Ovary (tissue), 9 donors: Measurements from ENCODE around the gene NUDT16. TPM values are rescaled to one million over a fixed set of nuclear protein-coding genes. Genes with fewer than 3 reads are reported as not detected.

Experiments
- DNase-seq, 5 donors: peaks; one replicate each; pipeline ENCODE4 v3.0.0-alpha.2; 2019 to 2020
- H3K27ac ChIP-seq, 2 donors: fragments of 200-600 bp; one replicate each; pipeline versions ENCODE4 v1.5.1 to v1.8.0; 2019 to 2022
- H3K27me3 ChIP-seq: fragments of 200-600 bp; one replicate; pipeline ENCODE4 v1.8.0; 2022
- H3K36me3 ChIP-seq: fragments of 200-600 bp; sonication (generic); one replicate; pipeline ENCODE4 v1.5.1; 2019
- H3K4me1 ChIP-seq: one replicate; pipeline ENCODE4 v1.8.1; 2013; ENCODE audit warnings: mild to moderate bottlenecking, moderate library complexity; ENCODE audit not compliant: insufficient read depth
- H3K4me3 ChIP-seq: fragments of 200-600 bp; sonication (generic); one replicate; pipeline ENCODE4 v1.5.1; 2017
- H3K9me3 ChIP-seq, 2 donors: fragments of 200-600 bp in 1 of 2; sonication (generic) in 1 of 2; one replicate each; pipeline versions ENCODE4 v1.5.1 to v1.8.1; 2013 to 2019; ENCODE audit warnings: mild to moderate bottlenecking in 1 of 2, moderate library complexity in 1 of 2
- CTCF ChIP-seq, 3 donors: fragments of 450-650 bp in 2 of 3; fragments of 200-600 bp in 1 of 3; IDR thresholded peaks; one replicate each; pipeline versions ENCODE4 v1.5.1 to v1.8.0; 2016 to 2022; ENCODE audit warnings: antibody characterized with exemption in 3 of 3, mild to moderate bottlenecking in 1 of 3
- EP300 ChIP-seq: sonication (generic); formaldehyde crosslinking; IDR thresholded peaks from one replicate; pipeline ENCODE4 v1.6.1; 2017; ENCODE audit warnings: antibody characterized with exemption
- POLR2A ChIP-seq: fragments of 450-650 bp; IDR thresholded peaks from one replicate; pipeline ENCODE4 v1.6.1; 2017; ENCODE audit warnings: antibody characterized with exemption, mild to moderate bottlenecking, moderate library complexity
- WGBS, 3 donors: extraction: QIAGEN DNeasy Blood & Tissue Kit in 1 of 3; methylation state at CpG; one replicate each; pipeline versions ENCODE4 v1.1.5 to v1.1.7; 2013 to 2017; 5-methylcytosine and 5-hydroxymethylcytosine counted together
- intact Hi-C, 4 donors: fragments of 100-400 bp; cut with DNase I; formaldehyde crosslinking; loops; one replicate each; pipeline versions ENCODE4 v1.11.0 to v1.15.1; 2022 to 2023
- polyA plus RNA-seq, 2 donors: library from polyadenylated mRNA; stranded (reverse); fragments of 200-250 nt in 1 of 2; fragments of 350-450 nt in 1 of 2; fragmentation: Illumina TruSeq in 1 of 2; extraction: RNeasy Lipid Tissue Mini Kit (QIAGEN cat#74804) in 1 of 2; gene quantifications; one replicate each; pipeline ENCODE4 v1.2.3, GENCODE V29; 2013 to 2014
- total RNA-seq, 7 donors: library from RNA; depleted of rRNA in 2 of 7; stranded (reverse); fragments of >200 nt in 2 of 7; fragmentation: NEBNext Ultra II Directional in 3 of 7; extraction: Animal tissue kit (Norgen Biotek cat#: 25700) in 3 of 7; gene quantifications; one replicate each; pipeline versions ENCODE4 v1.1.0 to v1.2.4, GENCODE V29; 2016 to 2023
- donor health status: DM: no; HTN: no; CAD: no; lungs with moderate emphysema.
- donor health status: DM: no; HTN: no; CAD: no.
- donor health status: Bipolar disorder and iron deficiency.
- donor health status: DM: yes; HTN: yes; CAD: no.
- donor health status: DM: no; HTN: no; CAD: no.
- donor health status: DM: yes; HTN: yes; CAD: no.

NUDT16 gene
- total and polyA plus RNA-seq, 9 donors = 16.0 to 36.1 (median 29.5) TPM

GRCh38 chr3:131390331-131390730 lies 8.8 kb downstream of the NUDT16 start:
- no peak for TF ChIP-seq CTCF (IDR thresholded peaks at IDR 0.05)
- TF ChIP-seq POLR2A = no peak
- no peak for TF ChIP-seq EP300
- 73 to 81% (median 81%) methylated on average over 2 of the region's 2 CpGs for WGBS, 3 donors
- intact Hi-C loops = no loop called here
- no peaks in the 10 kb centered on the region for H3K36me3 ChIP-seq
- DNase-seq = no peak
- H3K4me3 ChIP-seq = no peak overlapping the region
- H3K4me1 ChIP-seq = no peaks in the 10 kb centered on the region
- H3K27me3 ChIP-seq = no peaks in the 10 kb centered on the region
- no peaks in the 10 kb centered on the region for H3K9me3 ChIP-seq
- no peak overlapping the region for H3K27ac ChIP-seq

GRCh38 chr3:131393051-131393450 lies 11.5 kb downstream of the NUDT16 start:
- no peak for DNase-seq
- WGBS, 3 donors = 32 to 43% (median 36%) methylated on average over 6 of the region's 6 CpGs
- Histone ChIP-seq H3K36me3 (no peaks in the 10 kb centered on the region), H3K27me3 (no peaks in the 10 kb centered on the region), H3K4me1 (no peaks in the 10 kb centered on the region), H3K9me3 (no peaks in the 10 kb centered on the region), H3K4me3 (no peak overlapping the region), H3K27ac (no peak overlapping the region)
- TF ChIP-seq CTCF (IDR thresholded peaks at IDR 0.05) (no peak), POLR2A (no peak)
- intact Hi-C loops = no loop called here

GRCh38 chr3:131393868-131394267 lies 12.3 kb downstream of the NUDT16 start:
- WGBS, 3 donors = 82 to 88% (median 86%) methylated on average over 4 of the region's 4 CpGs
- H3K27me3 ChIP-seq = no peaks in the 10 kb centered on the region
- DNase-seq = no peak
- no peaks in the 10 kb centered on the region for H3K9me3 ChIP-seq
- no peaks in the 10 kb centered on the region for H3K36me3 ChIP-seq
- H3K27ac ChIP-seq = no peak overlapping the region
- TF ChIP-seq CTCF (IDR thresholded peaks at IDR 0.05) = no peak
- no peak for TF ChIP-seq EP300
- TF ChIP-seq POLR2A = no peak
- H3K4me1 ChIP-seq = no peaks in the 10 kb centered on the region
- intact Hi-C loops = no loop called here
- H3K4me3 ChIP-seq = no peak overlapping the region

- no peaks in the 10 kb centered on the region for H3K9me3 ChIP-seq
- no peaks in the 10 kb centered on the region for H3K36me3 ChIP-seq
- no peak for DNase-seq
- H3K27me3 ChIP-seq = no peaks in the 10 kb centered on the region
- no peak overlapping the region for H3K27ac ChIP-seq
- intact Hi-C loops = no loop called here
- no peak for TF ChIP-seq EP300
- no peak for TF ChIP-seq CTCF (IDR thresholded peaks at IDR 0.05)
- TF ChIP-seq POLR2A = no peak
- no peaks in the 10 kb centered on the region for H3K4me1 ChIP-seq
- no peak overlapping the region for H3K4me3 ChIP-seq
Observed at GRCh38 chr3:131394400-131394799, 12.8 kb downstream of the NUDT16 start.

- Histone ChIP-seq H3K4me3 (no peak overlapping the region), H3K9me3 (no peaks in the 10 kb centered on the region), H3K27ac (no peak overlapping the region), H3K36me3 (no peaks in the 10 kb centered on the region), H3K4me1 (no peaks in the 10 kb centered on the region), H3K27me3 (no peaks in the 10 kb centered on the region)
- intact Hi-C loops = no loop called here
- no peak for DNase-seq
- TF ChIP-seq CTCF (IDR thresholded peaks at IDR 0.05) (no peak), EP300 (no peak), POLR2A (no peak)
Observed at GRCh38 chr3:131396170-131396569, 14.6 kb downstream of the NUDT16 start.
